HG03045 (cell line): Measurements from ENCODE around the gene ZNF541.
"Not testable (repeated sequence)": the region's sequence is repeated elsewhere in the genome, so short reads cannot be mapped to it uniquely, and the experiment has no call there.

Experiments used
- ATAC-seq: cut with Tn5 transposase; IDR thresholded peaks from one replicate; pipeline ENCODE4 v1.9.1; 2021; ENCODE audit warnings: mild to moderate bottlenecking, moderate library complexity; ENCODE audit not compliant: unreplicated experiment

ZNF541 gene

GRCh38 chr19:47599671-47600245, 26.8 kb upstream of the ZNF541 start:
- not testable (repeated sequence) for ATAC-seq

DNA sequence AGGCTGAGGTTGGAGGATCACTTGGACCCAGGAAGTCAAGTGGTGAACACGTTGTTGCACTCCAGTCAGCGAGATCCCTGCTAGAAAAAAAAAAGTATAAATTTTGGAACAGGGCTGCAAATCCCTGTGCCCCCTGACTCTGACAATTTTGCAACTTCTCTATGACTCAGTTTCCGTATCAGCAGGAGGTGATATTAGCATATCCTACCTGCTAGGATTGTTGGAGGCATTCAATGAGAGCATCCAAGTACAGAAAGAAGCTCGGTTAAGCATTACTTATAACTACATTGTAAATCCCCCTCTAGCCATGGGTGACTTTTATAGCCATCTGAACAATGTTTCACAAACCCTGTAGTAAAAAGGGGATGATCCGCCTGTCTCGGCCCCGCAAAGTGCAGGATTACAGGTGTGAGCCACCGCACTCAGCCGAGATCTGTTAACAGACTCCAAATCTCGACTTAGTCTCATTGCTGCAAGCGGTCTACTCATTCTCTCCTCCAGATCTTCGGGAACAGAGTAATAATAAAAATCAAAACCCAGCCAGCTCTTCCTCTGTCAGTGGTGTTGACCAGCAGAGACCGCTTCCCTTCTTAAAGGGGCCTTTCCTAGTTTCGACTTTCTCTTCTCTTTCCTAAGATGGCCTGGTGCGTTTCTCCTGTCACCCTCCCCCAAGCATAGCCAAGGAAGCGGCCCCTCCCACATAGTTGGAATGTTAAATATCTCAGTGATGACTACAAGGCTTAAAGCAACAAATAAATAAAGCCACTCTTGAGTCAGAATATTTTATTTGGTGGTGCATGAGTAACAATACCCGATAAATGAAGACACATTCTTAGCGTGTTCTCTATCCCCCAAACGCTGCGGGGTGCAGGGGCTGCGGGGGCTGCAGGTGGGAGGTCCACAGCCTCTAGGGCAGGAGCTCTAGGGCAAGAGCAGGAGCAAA, 25.7 kb upstream of the ZNF541 start:
- ATAC-seq = no peak

DNA sequence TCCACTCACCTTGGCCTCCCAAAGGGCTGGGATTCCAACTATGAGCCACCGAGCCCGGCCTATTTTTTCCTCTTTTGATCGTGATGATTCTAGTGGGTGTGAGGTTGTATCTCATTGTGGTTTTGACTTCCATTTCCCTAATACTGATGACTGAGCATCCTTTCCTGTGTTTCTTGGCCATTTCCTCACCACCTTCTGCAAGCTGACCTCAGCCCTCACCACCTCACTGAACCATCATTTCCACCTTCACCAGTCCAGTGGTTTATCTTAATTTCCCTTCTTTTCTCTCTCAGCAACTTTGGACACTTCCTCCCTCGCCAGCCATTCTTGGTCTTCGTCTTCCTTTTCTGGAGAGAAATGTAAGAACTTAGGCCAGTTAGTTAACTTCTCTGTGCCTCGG, 23.0 kb upstream of the ZNF541 start:
- ATAC-seq = no peak

GRCh38 chr19:47593860-47594259, 20.9 kb upstream of the ZNF541 start:
- no peak for ATAC-seq

DNA sequence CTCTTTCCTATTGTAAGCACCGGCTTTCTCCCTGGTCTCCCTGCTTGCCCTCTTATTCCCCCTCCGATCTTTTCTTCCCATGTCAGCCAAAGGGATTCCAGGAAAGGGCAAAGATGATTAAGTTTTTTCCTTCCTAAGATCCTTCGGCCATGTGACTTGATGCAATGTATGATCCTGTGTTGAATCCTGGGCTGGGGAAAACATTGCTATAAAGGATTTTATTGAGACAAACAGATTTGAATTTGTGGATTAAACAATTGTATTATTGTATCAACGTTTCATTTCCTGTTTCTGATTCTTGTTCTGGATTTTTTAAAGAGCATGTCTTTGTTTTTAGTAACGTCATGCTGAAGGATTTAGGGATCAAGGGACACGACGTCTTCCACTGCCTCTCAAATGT, 16.9 kb upstream of the ZNF541 start:
- no peak for ATAC-seq

- no peak for ATAC-seq
Observed at GRCh38 chr19:47587295-47587694, 14.3 kb upstream of the ZNF541 start.

DNA sequence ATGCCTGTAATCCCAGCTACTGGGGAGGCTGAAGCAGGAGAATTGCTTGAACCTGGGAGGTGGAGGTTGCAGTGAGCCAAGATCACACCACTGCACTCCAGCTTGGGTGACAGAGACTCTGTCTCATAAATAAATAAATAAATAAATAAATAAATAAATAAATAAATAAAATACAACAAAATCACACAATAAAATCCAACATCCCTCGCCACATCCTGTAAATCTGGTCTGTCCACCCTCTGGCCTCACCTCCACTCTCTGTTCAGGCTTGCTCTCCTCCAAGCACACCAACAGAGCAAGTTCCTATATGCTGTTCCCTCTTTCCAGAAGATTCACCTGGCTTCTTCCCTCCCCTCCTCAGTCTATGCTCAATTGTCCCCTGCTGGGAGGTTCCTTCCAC, 10.2 kb upstream of the ZNF541 start:
- ATAC-seq = not testable (repeated sequence)

DNA sequence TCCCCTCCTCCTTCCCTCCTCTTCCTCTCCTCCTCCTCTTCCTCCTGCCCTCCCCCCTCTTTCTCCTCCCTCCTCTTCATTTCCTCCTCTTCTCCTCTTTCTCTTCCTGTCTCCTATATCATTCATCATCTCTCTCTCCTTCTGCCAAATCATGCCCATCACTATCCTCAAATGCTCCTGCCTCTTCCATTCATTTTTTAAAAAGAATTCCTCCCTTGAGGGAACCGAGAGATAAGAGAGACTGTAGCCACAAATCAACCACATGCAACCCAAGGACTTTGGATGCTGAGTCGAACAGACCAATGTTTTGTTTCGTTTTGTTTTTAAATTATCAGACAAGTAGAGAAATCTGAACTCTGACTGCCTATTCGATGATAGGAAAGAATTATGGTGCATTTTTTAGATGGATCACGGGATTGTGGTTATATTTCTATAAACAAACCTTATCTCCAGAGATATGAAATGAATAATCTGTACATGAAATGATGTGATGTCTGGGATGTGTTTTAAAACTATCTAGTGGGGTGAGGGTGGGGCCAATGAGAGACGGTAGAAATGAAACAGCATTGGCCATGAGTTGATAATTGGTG, 9.5 kb upstream of the ZNF541 start:
- ATAC-seq = no peak

DNA sequence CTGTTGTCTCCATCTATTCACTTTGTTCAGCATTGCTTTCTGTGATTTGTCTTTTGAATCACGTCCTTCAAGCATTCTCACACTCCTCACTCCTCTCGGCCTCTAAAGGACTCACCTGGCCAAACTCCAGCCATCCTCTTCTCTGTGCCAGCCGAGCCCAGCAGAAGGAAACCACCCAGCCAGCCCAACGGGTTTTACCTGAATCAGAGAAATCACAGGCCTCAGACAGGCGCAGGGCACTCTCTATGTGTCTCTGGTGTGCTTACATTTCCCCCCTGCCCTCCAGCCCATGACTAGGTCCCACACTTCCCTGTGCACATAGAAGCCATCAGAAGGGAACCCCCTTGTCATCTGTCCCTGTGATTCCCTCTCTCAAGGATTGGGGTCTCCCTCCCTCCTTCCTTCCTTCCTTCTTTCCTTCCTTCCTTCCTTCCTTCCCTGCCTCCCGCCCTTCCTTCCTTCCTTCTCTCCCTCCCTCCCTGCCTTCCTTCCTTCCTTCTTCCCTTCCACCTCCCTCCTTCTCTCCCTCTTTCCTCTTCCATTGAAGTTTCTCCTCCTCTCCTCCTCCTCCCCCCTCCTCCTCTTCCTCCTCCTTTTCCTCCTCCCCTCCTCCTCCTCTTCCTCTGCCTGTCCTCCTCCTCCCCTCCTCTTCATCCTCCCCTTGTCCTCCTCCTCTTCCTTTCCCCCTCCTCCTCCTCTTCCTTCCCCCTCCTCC, 8.8 kb upstream of the ZNF541 start:
- no peak for ATAC-seq

DNA sequence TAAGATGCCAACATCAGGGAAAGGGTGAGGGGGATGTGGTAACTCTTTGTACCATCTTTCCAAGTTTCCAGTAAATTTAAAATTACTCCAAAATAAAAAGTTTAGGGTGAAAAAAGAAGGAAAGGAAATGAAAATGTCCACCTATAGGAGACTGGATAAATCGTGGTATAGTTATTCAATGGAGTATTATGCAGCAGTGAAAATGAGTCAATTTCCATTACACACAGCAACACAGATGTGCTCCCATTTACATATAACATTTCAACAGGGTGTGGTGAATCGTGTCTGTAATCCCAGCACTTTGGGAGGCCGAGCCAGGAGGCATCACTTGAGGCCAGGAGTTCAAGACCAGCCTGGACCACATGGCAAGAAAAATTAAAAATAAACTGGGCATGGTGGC, 7.4 kb upstream of the ZNF541 start:
- no peak for ATAC-seq

GRCh38 chr19:47572635-47573034, 313 bp downstream of the ZNF541 start:
- ATAC-seq = no peak

- ATAC-seq = no peak
Observed at GRCh38 chr19:47569331-47569730, 3.6 kb downstream of the ZNF541 start.

DNA sequence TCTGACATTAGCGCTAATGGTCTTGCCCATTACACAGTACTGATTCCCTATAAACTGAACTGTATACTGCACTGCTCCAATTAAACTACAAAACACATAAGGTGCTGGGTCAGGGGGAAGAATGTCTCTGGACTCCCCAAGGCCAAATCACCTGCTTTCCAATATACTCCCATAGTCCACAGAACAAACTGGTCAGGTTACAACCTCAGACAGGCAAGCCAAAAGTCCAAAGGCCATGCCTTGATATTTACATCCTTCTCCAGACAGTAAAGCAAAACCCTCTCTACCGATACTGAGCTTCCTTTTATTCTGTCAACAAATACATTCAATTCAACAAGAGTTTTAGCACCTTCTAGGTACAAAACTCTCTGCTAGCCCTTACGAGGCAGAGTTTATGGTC, 8.9 kb downstream of the ZNF541 start:
- ATAC-seq = no peak

DNA sequence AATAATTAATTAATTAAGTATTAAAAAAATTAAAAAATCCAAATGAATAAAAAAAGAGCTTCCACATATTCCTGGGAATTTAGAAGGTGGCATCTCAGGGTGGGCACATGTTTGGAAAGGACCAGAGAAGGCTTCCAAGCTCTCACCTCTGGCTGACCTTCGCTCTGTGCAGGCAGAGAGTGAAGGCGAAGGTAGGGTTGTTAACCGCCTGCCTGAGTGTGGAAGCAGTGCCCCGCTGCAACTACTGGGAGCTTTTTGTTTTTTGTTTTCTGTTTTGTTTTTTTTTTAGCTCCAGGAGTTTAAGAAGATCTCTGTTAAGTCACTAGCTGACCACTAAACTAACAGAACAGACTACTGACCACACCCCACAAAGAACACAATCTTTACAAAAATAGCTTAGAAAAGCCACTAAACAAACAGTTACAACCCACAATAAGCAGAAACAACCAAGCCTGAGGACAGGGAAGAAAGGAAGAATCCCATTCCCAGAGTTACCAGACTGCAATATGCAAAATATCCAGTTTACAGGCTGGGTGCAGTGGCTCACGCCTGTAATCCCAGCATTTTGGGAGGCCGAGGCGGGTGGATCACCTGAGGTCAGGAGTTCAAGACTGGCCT, 11.4 kb downstream of the ZNF541 start:
- no peak for ATAC-seq

GRCh38 chr19:47560999-47561398, 11.9 kb downstream of the ZNF541 start:
- no peak for ATAC-seq

GRCh38 chr19:47550129-47550528, 22.8 kb downstream of the ZNF541 start:
- no peak for ATAC-seq

- ATAC-seq = no peak
Observed at GRCh38 chr19:47549261-47549862, 23.6 kb downstream of the ZNF541 start.

- no peak for ATAC-seq
Observed at GRCh38 chr19:47547199-47547598, 25.7 kb downstream of the ZNF541 start.

GRCh38 chr19:47545061-47545948, 27.6 kb downstream of the ZNF541 start:
- no peak for ATAC-seq

DNA sequence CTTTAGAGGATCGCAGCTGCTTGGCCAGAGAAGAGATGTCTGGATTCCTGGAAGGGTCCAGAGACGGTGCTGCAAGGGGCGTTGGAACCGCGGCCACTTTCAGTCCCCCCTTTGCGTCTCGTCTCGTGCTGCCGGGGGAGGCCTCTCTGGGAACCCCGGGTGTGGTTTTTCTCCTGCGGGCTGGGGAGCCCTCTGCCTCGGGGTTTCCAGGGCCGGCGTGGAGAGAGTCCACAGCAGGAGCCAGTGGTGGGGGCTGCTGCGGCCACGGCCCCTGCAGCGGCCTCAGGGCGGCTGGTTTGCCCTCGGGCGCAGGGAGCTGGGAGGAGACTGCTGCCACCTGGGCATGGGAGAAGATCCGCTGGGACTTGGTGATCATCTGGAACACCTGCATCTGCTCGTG, 28.5 kb downstream of the ZNF541 start:
- no peak for ATAC-seq
